DOHH2 (cell line): ENCODE results near the gene AUTS2.

Source experiments
- H3F3A ChIP-seq: fragments of 200-600 bp; sonication (generic), shearing (Covaris generic); 2 replicates; pipeline ENCODE4 v1.6.0; 2016; ENCODE audit warnings: antibody characterized with exemption, mild to moderate bottlenecking; ENCODE audit not compliant: control insufficient read depth, insufficient read depth
- H3K27ac ChIP-seq: fragments of 200-600 bp; sonication (generic); 2 replicates; pipeline ENCODE4 v1.5.1; 2014; ENCODE audit warnings: low read depth, mild to moderate bottlenecking, low read length, moderate library complexity
- H3K27me3 ChIP-seq: fragments of 200-600 bp; sonication (generic); 2 replicates; pipeline ENCODE4 v1.6.1; 2014; ENCODE audit warnings: mild to moderate bottlenecking, low read length, mixed read lengths; ENCODE audit not compliant: control insufficient read depth
- H3K36me3 ChIP-seq: fragments of 200-600 bp; sonication (generic); 2 replicates; pipeline ENCODE4 v1.6.1; 2014; ENCODE audit warnings: mild to moderate bottlenecking, low read length, moderate library complexity, mixed read lengths; ENCODE audit not compliant: control insufficient read depth
- H3K4me1 ChIP-seq: fragments of 200-600 bp; sonication (generic); 2 replicates; pipeline ENCODE4 v1.6.1; 2014; ENCODE audit warnings: mild to moderate bottlenecking, low read length, mixed read lengths; ENCODE audit not compliant: control insufficient read depth
- H3K4me2 ChIP-seq: fragments of 200-600 bp; sonication (generic); 2 replicates; pipeline ENCODE4 v1.6.0; 2014; ENCODE audit warnings: mild to moderate bottlenecking, low read length, moderate library complexity
- H3K4me3 ChIP-seq: fragments of 200-600 bp; sonication (generic); 2 replicates; pipeline ENCODE4 v1.5.1; 2014; ENCODE audit warnings: mild to moderate bottlenecking, low read length, mixed read lengths
- H3K79me2 ChIP-seq: fragments of 200-600 bp; sonication (generic); 2 replicates; pipeline ENCODE4 v1.6.1; 2014; ENCODE audit warnings: mild to moderate bottlenecking, low read length, mixed read lengths; ENCODE audit not compliant: control insufficient read depth
- H3K9me2 ChIP-seq: fragments of 200-600 bp; sonication (generic); replicated peaks from 2 replicates; pipeline ENCODE4 v1.6.1; 2014; ENCODE audit warnings: mild to moderate bottlenecking, low read length, mixed read lengths; ENCODE audit not compliant: control insufficient read depth
- H3K9me3 ChIP-seq: fragments of 200-600 bp; sonication (generic); 2 replicates; pipeline ENCODE4 v1.6.1; 2014; ENCODE audit warnings: antibody characterized with exemption, low read length, mixed read lengths; ENCODE audit not compliant: control insufficient read depth, insufficient read depth
- H4K20me1 ChIP-seq: fragments of 200-600 bp; sonication (generic); 2 replicates; pipeline ENCODE4 v1.6.0; 2014; ENCODE audit warnings: low read depth, mild to moderate bottlenecking, antibody characterized with exemption, low read length, moderate library complexity; ENCODE audit not compliant: control insufficient read depth, insufficient read depth
- EZH2phosphoT487 ChIP-seq: fragments of 200-600 bp; sonication (generic); IDR thresholded peaks from 2 replicates; pipeline ENCODE4 v1.6.1; 2017; ENCODE audit warnings: borderline replicate concordance, mild to moderate bottlenecking, antibody characterized with exemption, low read length, moderate library complexity, mixed read lengths
- TF ChIP-seq, protein P1 (sequence below): fragments of 200-600 bp; sonication (generic); IDR thresholded peaks from one replicate; pipeline ENCODE4 v1.5.1; 2014; ENCODE audit warnings: antibody characterized with exemption, mild to moderate bottlenecking, low read depth, low read length; ENCODE audit not compliant: poor library complexity, severe bottlenecking

The AUTS2 gene

DNA sequence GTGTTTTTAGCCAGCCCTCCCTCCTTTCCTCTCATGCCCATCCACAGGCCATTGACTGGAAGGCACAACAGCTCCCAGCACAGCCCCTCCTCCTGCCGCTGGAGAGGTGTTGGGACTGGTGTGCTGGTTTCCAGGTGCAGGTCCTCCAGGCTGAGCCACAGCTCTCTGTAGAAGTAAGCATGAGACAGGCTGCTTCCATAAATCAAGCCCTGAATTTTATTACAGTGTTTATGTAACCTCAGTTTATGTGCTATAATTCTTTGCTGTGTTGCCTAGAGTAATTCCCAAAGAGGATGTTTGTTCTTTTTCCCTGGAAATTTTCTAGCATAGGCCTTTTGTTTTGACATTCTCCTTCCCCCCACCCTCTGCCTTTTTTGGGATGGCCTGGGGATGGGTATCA lies 445.8 kb downstream of the AUTS2 start:
- Histone ChIP-seq H3K27ac (no peak overlapping the region), H3K4me3 (no peak overlapping the region), H3K4me2 (no peak overlapping the region), H3K36me3 (no peaks in the 10 kb centered on the region), H3K9me3 (no peaks in the 10 kb centered on the region), H4K20me1 (peaks cover 5% of the 10 kb centered on the region; the same call in 1 of the 2 replicates), H3F3A (no peaks in the 10 kb centered on the region), H3K79me2 (peaks cover 6% of the 10 kb centered on the region), H3K4me1 (peaks cover 15% of the 10 kb centered on the region), H3K27me3 (no peaks in the 10 kb centered on the region), H3K9me2 (no peaks in the 10 kb centered on the region)
- no peak for TF ChIP-seq EZH2phosphoT487
- TF ChIP-seq, protein P1, sequence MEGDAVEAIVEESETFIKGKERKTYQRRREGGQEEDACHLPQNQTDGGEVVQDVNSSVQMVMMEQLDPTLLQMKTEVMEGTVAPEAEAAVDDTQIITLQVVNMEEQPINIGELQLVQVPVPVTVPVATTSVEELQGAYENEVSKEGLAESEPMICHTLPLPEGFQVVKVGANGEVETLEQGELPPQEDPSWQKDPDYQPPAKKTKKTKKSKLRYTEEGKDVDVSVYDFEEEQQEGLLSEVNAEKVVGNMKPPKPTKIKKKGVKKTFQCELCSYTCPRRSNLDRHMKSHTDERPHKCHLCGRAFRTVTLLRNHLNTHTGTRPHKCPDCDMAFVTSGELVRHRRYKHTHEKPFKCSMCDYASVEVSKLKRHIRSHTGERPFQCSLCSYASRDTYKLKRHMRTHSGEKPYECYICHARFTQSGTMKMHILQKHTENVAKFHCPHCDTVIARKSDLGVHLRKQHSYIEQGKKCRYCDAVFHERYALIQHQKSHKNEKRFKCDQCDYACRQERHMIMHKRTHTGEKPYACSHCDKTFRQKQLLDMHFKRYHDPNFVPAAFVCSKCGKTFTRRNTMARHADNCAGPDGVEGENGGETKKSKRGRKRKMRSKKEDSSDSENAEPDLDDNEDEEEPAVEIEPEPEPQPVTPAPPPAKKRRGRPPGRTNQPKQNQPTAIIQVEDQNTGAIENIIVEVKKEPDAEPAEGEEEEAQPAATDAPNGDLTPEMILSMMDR, result no peak

DNA sequence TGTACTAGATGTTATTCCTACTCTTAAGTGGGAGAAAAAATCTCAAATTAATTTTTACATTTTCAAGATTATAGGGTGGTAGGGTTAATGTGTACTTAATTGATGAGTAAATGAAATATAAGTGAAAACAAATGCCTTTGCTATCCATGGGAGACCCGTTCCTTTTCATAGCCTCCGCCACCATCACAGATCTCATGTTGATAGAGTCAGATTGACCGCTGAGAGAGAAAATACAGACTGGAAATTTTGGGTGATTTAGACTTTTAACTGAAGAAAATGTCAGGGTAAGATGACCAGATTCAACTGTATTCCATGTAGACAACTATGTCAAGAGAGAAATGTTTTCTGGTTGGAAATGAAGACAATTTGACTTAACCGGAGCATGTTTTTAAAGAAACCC lies 446.2 kb downstream of the AUTS2 start:
- peaks cover 5% of the 10 kb centered on the region; the same call in 1 of the 2 replicates for H4K20me1 ChIP-seq
- no peaks in the 10 kb centered on the region for H3F3A ChIP-seq
- H3K4me1 ChIP-seq, result peaks cover 15% of the 10 kb centered on the region
- no peak overlapping the region for H3K4me2 ChIP-seq
- H3K27me3 ChIP-seq, result no peaks in the 10 kb centered on the region
- H3K9me3 ChIP-seq, result no peaks in the 10 kb centered on the region
- TF ChIP-seq, protein P1, result no peak
- no peak for TF ChIP-seq EZH2phosphoT487
- no peaks in the 10 kb centered on the region for H3K36me3 ChIP-seq
- H3K9me2 ChIP-seq, result no peaks in the 10 kb centered on the region
- H3K4me3 ChIP-seq, result no peak overlapping the region
- no peak overlapping the region for H3K27ac ChIP-seq
- peaks cover 6% of the 10 kb centered on the region for H3K79me2 ChIP-seq

DNA sequence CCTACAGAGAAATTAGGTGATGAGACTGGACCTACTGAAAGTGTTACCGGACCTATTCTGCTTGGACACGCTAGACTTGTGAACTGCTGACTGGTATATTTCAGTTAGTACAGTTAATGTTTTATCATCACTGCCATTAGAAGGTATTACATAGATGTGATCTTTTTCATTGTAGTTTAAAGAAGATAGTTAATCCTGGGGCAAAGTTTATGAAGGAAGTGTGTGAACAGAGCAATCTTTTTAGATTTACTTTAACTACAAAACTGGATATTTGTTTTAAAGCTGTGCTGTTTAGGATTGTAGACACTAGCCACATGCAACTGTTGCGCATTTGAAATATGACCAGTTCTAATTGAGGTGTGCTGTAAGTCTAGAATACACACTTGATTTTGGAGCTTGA lies 446.7 kb downstream of the AUTS2 start:
- H3K9me2 ChIP-seq, result no peaks in the 10 kb centered on the region
- H3K27ac ChIP-seq, result no peak overlapping the region
- H3F3A ChIP-seq, result no peaks in the 10 kb centered on the region
- H3K27me3 ChIP-seq, result no peaks in the 10 kb centered on the region
- H4K20me1 ChIP-seq, result peaks cover 5% of the 10 kb centered on the region; the same call in 1 of the 2 replicates
- H3K4me3 ChIP-seq, result no peak overlapping the region
- TF ChIP-seq EZH2phosphoT487, result no peak
- TF ChIP-seq, protein P1, result no peak
- H3K36me3 ChIP-seq, result no peaks in the 10 kb centered on the region
- H3K4me1 ChIP-seq, result peaks cover 14% of the 10 kb centered on the region
- peaks cover 6% of the 10 kb centered on the region for H3K79me2 ChIP-seq
- no peak overlapping the region for H3K4me2 ChIP-seq
- H3K9me3 ChIP-seq, result no peaks in the 10 kb centered on the region
